K562 (cell line): ENCODE results near the gene CXCL1. TPM values are rescaled to one million over a fixed set of nuclear protein-coding genes. Genes with fewer than 3 reads are reported as not detected.

Source experiments
- ATAC-seq: fragments of 200-7000 bp; cut with Tn5 transposase; 3 replicates; pipeline ENCODE4 v1.9.1; 2020; ENCODE audit warnings: moderate library complexity
- BruUV-seq: library from RNA; stranded (reverse); fragments of 400-500 nt; replicated peaks from 2 replicates; lab custom pipeline; 2021; lab: Mats Ljungman, UMichigan
- CTCF ChIA-PET: fragments of 300-600 bp; formaldehyde crosslinking; extraction: SDS; loops from one replicate; lab custom pipeline; 2021; ENCODE audit warnings: low intra/inter-chr PET ratio; lab: Yijun Ruan, JAX
- POLR2A ChIA-PET: fragments of 300-600, 350-650 bp; sonication (Branson Sonifier 250); formaldehyde crosslinking; extraction: SDS; loops from one replicate; lab custom pipeline; 2021; ENCODE audit warnings: antibody characterized with exemption, inconsistent platforms; lab: Yijun Ruan, JAX
- DNase-seq, 4 experiments: peaks; one replicate each; pipeline versions ENCODE4 v3.0.0 to v3.0.0-alpha.2; 2011 to 2018; ENCODE audit warnings: low spot score in 3 of 4, mixed read lengths in 3 of 4; ENCODE audit errors: extremely low read depth in 1 of 4
- FAIRE-seq: peaks from 2 replicates; lab custom pipeline; 2011; peaks lifted over from hg19 to GRCh38; lab: Jason Lieb, UNC
- H2AFZ ChIP-seq: 2 replicates; pipeline ENCODE4 v1.6.0; 2011; ENCODE audit warnings: low read depth, low read length, control low read depth, inconsistent platforms
- H3K27ac ChIP-seq: fragments of 200-600 bp; 3 replicates; pipeline ENCODE4 v1.8.0; 2011; ENCODE audit warnings: low read depth, mild to moderate bottlenecking, control low read depth, inconsistent platforms, low read length, moderate library complexity, mixed read lengths; ENCODE audit errors: extremely low read depth
- H3K27me3 ChIP-seq, 2 experiments: fragments of 300-600 bp in 1 of 2; 2 replicates in 1 of 2; 3 replicates in 1 of 2; pipeline versions ENCODE4 v1.6.0 to v1.8.0; 2011; ENCODE audit warnings: inconsistent platforms in 2 of 2, low read length in 2 of 2, mild to moderate bottlenecking in 1 of 2, mixed read lengths in 1 of 2, moderate library complexity in 1 of 2; ENCODE audit not compliant: control insufficient read depth in 2 of 2, insufficient read depth in 2 of 2
- H3K36me3 ChIP-seq: fragments of 300-600 bp; 3 replicates; pipeline ENCODE4 v1.8.0; 2011; ENCODE audit warnings: mild to moderate bottlenecking, low read length, inconsistent platforms; ENCODE audit not compliant: control insufficient read depth, insufficient read depth
- H3K4me1 ChIP-seq, 2 experiments: fragments of 200-600 bp in 1 of 2; replicated peaks in 1 of 2; 2 replicates in 1 of 2; 3 replicates in 1 of 2; pipeline versions ENCODE4 v1.5.1 to v1.8.0; 2011; ENCODE audit warnings: inconsistent platforms in 2 of 2, low read length in 2 of 2, mild to moderate bottlenecking in 1 of 2, mixed read lengths in 1 of 2, moderate library complexity in 1 of 2; ENCODE audit not compliant: control insufficient read depth in 2 of 2, insufficient read depth in 2 of 2
- H3K4me2 ChIP-seq: 2 replicates; pipeline ENCODE4 v1.6.1; 2011; ENCODE audit warnings: low read length, control low read depth, inconsistent platforms, mixed read lengths; ENCODE audit not compliant: insufficient read depth
- H3K4me3 ChIP-seq: fragments of 200-600 bp; sonication (generic), shearing (Covaris generic); 2 replicates; pipeline ENCODE4 v1.5.1; 2016; ENCODE audit warnings: control low read depth, inconsistent platforms
- H3K79me2 ChIP-seq: fragments of 200-600 bp; 3 replicates; pipeline ENCODE4 v1.8.0; 2011; ENCODE audit warnings: low read length, inconsistent platforms; ENCODE audit not compliant: control insufficient read depth, insufficient read depth
- H3K9ac ChIP-seq, 2 experiments: 2 replicates each; pipeline versions ENCODE4 v1.6.0 to v1.6.1; 2011; ENCODE audit warnings: low read depth in 2 of 2, low read length in 2 of 2, control low read depth in 1 of 2, inconsistent platforms in 1 of 2, mild to moderate bottlenecking in 1 of 2, mixed read lengths in 1 of 2; ENCODE audit not compliant: insufficient read depth in 1 of 2
- H3K9me1 ChIP-seq: one replicate; pipeline ENCODE4 v1.6.0; 2011; ENCODE audit warnings: inconsistent platforms, mild to moderate bottlenecking, low read length, moderate library complexity; ENCODE audit not compliant: control insufficient read depth, insufficient read depth
- H3K9me3 ChIP-seq: replicated peaks from 2 replicates; pipeline ENCODE4 v1.5.1; 2011; ENCODE audit warnings: low read depth, low read length, inconsistent platforms; ENCODE audit not compliant: control insufficient read depth, insufficient read depth
- H4K20me1 ChIP-seq: replicated peaks from 2 replicates; pipeline ENCODE4 v1.6.1; 2011; ENCODE audit warnings: low read length, inconsistent platforms, mixed read lengths; ENCODE audit not compliant: control insufficient read depth, insufficient read depth
- MIER1 ChIP-seq: fragments of 450-650 bp; IDR thresholded peaks from 2 replicates; pipeline ENCODE4 v1.6.1; 2016; ENCODE audit warnings: antibody characterized with exemption, mild to moderate bottlenecking, low read depth
- WGBS: fragments of 100-300 bp; shearing (Covaris generic); methylation state at CpG from one replicate; pipeline ENCODE4 v1.1.6; 2016; ENCODE audit warnings: low coverage, mixed read lengths; ENCODE audit not compliant: insufficient coverage; ENCODE audit errors: missing lambda C conversion rate; 5-methylcytosine and 5-hydroxymethylcytosine counted together
- in situ Hi-C: fragments of 300-500 bp; cut with MboI; formaldehyde crosslinking; loops from 4 replicates; pipeline ENCODE4 v1.15.0; 2018; ENCODE audit warnings: inconsistent platforms, mixed read lengths
- intact Hi-C: fragments of 100-400 bp; cut with micrococcal nuclease; formaldehyde crosslinking; loops from 2 replicates; pipeline ENCODE4 v1.14.2; 2022
- polyA plus RNA-seq, 8 experiments: library from polyadenylated mRNA; depleted of rRNA in 4 of 8; stranded (reverse) in 5 of 8; unstranded in 3 of 8; fragments of >200 nt; fragmentation: Nextera tagmentation in 2 of 8; fragmentation: Illumina TruSeq in 1 of 8; extraction: Ambion mirVana in 2 of 8; extraction: Trizol in 1 of 8; gene quantifications; 2 replicates each; pipeline versions ENCODE4 v1.2.1 to v1.2.3, GENCODE V29; 2011 to 2014; ENCODE audit warnings: inconsistent platforms in 1 of 8, missing spikeins in 1 of 8
- total RNA-seq, 7 experiments: library from RNA; depleted of rRNA in 6 of 7; stranded (reverse); fragments of >200 nt in 6 of 7; fragmentation: Illumina TruSeq in 2 of 7; extraction: Trizol in 2 of 7; gene quantifications; 2 replicates each; pipeline versions ENCODE4 v1.2.1 to v1.2.3, GENCODE V29; 2011 to 2021; ENCODE audit warnings: low replicate concordance in 1 of 7
- TF ChIP-seq, protein P1 (sequence below): sonication (generic); formaldehyde crosslinking; IDR thresholded peaks from 2 replicates; pipeline ENCODE4 v1.8.1; 2023; ENCODE audit warnings: mild to moderate bottlenecking, missing genetic modification reagents

CXCL1 gene
- total and polyA plus RNA-seq, 9 of the 15 experiments (the other 6 are each of a cell fraction or from before 2014, with no cell fraction given) = 0.07 to 2.2 (median 0.32) TPM; not detected in 3

GRCh38 chr4:73853246-73853704, 15.9 kb upstream of the CXCL1 start, which contains the start of gene PF4V1:
PF4V1 (plus strand) TSS chr4:73853296; CDS start chr4:73853363, 67 bp downstream.
- Histone ChIP-seq H3K27me3 (no peaks in the 10 kb centered on the region), H3K9me1 (no peaks in the 10 kb centered on the region)
- TF ChIP-seq MIER1 = no peak
- TF ChIP-seq, protein P1, sequence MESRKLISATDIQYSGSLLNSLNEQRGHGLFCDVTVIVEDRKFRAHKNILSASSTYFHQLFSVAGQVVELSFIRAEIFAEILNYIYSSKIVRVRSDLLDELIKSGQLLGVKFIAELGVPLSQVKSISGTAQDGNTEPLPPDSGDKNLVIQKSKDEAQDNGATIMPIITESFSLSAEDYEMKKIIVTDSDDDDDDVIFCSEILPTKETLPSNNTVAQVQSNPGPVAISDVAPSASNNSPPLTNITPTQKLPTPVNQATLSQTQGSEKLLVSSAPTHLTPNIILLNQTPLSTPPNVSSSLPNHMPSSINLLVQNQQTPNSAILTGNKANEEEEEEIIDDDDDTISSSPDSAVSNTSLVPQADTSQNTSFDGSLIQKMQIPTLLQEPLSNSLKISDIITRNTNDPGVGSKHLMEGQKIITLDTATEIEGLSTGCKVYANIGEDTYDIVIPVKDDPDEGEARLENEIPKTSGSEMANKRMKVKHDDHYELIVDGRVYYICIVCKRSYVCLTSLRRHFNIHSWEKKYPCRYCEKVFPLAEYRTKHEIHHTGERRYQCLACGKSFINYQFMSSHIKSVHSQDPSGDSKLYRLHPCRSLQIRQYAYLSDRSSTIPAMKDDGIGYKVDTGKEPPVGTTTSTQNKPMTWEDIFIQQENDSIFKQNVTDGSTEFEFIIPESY (CRISPR knock-in tag) = 0 out of 2 replicates have a peak, but pooled peaks have one; percentile 43
- TF ChIP-seq, all 486 proteins: peak for 1
- H3K79me2 ChIP-seq = no peaks in the 10 kb centered on the region
- no peak for FAIRE-seq
- H4K20me1 ChIP-seq = no peaks in the 10 kb centered on the region
- DNase-seq = no peak
- H3K27ac ChIP-seq = no peak within 1 kb of the TSS
- H3K9ac ChIP-seq = no peak within 1 kb of the TSS
- WGBS = 56% methylated on average over 15 of the region's 22 CpGs
- ChIA-PET CTCF (no interaction called here), POLR2A (no interaction called here)
- in situ Hi-C loops (no loop called here), intact Hi-C loops (no loop called here)
- no peak for ATAC-seq
- no peak within 1 kb of the TSS for H3K4me2 ChIP-seq
- H3K9me3 ChIP-seq = no peaks in the 10 kb centered on the region
- no peaks in the 10 kb centered on the region for H3K36me3 ChIP-seq
- H2AFZ ChIP-seq = no peak within 1 kb of the TSS
- peaks cover 0 to 5% of the 10 kb centered on the region in 2 experiments; a peak in 1 of 5 replicates for H3K4me1 ChIP-seq
- BruUV-seq = no TSS peak
- H3K4me3 ChIP-seq = no peak within 1 kb of the TSS
